HG02973 (cell line): ENCODE data around the gene TCP11L1.
"Not testable (repeated sequence)": the region's sequence is repeated elsewhere in the genome, so short reads cannot be mapped to it uniquely, and the experiment has no call there.

Experiments
- ATAC-seq: cut with Tn5 transposase; IDR thresholded peaks from one replicate; pipeline ENCODE4 v1.9.1; 2021; ENCODE audit warnings: moderate library complexity; ENCODE audit not compliant: unreplicated experiment

The TCP11L1 gene

DNA sequence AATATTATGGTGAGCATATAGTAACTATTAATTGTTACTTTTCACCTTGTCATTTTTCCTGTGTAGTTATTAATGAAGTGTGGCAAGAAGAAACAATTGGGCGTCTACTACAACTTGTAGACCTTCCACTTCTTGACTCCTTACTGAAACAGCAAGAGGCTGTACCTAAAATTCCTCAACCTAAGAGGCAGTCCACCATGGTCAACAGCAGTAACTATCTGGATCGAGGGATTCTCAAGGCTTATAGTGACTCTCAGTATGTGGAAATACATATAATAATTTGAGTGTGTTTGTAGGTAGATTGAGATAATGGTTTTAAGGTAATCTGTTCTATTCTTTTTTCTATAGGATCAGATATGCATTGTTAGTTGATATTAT is 10.8 kb upstream of the TCP11L1 start:
- ATAC-seq, result no peak

DNA sequence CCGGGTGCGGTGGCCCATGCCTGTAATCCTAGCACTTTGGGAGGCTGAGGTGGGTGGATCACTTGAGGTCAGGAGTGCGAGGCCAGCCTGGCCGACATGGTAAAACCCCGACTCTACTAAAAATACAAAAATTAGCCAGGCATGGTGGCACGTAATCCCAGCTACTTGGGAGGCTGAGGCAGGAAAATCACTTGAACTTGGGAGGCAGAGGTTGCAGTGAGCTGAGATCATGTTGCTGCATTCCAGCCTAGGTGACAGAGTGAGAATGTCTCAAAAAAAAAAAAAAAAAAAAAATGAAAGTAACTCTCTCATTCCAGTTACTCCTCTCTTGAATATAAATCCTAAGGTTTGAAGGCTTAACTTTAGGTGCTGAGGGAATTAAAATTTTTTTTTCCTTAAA is 10.2 kb upstream of the TCP11L1 start:
- ATAC-seq, result not testable (repeated sequence)

DNA sequence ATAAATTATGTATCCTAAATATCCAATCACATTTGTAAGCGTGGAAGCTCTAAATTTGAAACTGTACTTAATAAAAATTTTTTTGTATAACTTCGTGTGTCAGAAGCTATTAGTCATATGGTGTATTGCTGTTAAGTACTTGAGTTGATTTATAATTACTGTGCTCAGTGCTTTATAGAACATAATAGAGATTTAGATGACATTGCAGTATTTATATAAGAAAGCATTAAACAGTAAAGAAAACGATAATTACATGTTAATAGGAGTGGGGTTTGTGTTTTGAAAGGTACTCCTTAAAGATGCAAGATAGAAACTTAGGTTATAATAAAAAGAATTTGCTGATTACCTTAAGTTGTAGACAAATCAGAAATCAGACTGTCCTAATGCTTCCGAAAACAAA is 5.9 kb upstream of the TCP11L1 start:
- no peak for ATAC-seq

DNA sequence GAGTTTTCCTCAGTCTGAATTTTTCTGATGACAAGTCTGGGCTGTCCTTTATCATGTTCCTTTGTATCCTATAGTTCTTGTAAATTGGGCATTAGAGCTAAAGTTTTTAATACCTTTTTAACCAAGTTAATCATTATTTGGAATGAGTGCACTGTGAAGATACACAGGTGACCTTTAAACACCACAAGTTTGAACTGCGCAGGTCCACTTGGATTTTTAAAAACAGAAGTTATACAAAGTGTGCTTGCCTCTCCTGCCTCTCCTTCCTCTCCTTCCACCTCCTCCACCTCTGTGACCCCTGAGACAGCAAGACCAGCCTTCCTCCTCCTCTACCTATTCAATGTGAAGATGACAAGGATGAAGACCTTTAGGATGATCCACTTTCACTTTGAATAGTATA is 4.4 kb upstream of the TCP11L1 start:
- no peak for ATAC-seq

DNA sequence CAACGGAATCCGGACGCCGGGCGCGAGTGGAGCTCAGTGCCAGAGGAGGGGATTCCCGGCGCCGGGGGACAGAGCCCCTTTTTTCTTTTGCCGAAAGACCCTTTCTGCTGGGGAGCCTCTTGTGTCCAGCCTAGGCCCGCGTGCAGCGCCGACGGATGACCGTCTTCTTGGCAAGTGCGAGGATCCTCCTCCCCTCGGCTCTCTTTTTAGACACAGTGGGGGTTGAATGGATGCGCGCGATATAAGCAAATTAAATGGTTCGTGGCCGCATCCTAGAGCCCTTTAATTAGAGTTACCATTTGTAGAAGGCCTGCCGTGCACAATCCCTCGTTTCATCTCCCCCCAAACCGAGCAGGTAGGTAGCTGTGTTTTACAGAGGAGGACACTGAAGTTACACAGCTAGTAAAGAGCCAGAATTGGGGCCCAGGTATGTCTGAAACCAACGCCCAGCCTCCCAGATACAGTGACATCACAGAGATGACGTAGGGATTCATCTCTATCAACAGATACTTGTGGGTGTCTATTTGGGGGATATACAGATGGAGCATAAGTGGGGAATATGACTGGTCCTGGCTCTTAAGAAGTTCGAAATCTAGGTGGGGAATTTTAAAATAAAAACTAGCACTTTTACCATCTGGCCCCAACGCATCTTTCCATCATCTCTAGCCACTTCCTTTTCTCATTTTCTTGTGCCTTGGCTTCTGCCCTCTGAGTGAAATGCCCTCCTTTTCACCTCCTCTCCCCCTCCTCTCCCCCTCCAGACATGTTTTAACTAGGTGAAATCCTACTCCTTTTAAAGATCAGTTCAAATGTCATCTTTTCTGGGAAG is 875 bp downstream of the TCP11L1 start:
- ATAC-seq, result peak; percentile 25

DNA sequence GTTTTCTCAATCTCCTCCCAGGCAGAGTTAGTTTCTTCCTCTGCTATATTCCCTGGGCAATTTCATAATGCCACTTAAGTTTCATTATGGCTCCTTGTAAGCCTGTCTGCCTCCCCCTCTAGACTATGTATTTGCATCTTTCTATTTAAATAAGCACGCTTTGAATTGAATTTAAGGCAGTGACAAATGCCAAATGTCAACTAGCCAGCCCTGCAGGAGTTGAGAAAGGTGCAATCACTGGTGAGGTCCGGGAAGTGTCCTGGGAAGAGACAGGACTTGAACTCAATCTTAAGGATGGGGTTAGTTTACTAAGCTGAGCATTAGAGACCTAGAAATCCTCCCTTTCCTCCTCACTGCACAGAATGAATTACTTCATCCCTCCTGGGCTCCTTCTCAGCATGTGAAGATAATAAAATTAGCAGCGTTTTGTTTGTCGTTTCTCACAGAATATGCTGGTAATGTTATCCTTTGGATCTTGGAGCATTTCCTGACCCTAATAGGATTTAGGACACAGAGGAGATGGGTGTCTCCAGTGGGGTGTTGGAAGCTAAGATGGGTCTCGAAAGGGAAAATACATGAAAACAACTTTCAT is 1.6 kb downstream of the TCP11L1 start:
- ATAC-seq, result no peak

GRCh38 chr11:33043221-33043830 is 4.0 kb downstream of the TCP11L1 start:
- ATAC-seq, result no peak

- no peak for ATAC-seq
These were observed 4.9 kb downstream of the TCP11L1 start for GRCh38 chr11:33044285-33044756.

GRCh38 chr11:33045551-33046255 is 6.3 kb downstream of the TCP11L1 start:
- ATAC-seq, result no peak

- ATAC-seq, result not testable (repeated sequence)
These were observed 9.3 kb downstream of the TCP11L1 start for GRCh38 chr11:33048701-33049100.

DNA sequence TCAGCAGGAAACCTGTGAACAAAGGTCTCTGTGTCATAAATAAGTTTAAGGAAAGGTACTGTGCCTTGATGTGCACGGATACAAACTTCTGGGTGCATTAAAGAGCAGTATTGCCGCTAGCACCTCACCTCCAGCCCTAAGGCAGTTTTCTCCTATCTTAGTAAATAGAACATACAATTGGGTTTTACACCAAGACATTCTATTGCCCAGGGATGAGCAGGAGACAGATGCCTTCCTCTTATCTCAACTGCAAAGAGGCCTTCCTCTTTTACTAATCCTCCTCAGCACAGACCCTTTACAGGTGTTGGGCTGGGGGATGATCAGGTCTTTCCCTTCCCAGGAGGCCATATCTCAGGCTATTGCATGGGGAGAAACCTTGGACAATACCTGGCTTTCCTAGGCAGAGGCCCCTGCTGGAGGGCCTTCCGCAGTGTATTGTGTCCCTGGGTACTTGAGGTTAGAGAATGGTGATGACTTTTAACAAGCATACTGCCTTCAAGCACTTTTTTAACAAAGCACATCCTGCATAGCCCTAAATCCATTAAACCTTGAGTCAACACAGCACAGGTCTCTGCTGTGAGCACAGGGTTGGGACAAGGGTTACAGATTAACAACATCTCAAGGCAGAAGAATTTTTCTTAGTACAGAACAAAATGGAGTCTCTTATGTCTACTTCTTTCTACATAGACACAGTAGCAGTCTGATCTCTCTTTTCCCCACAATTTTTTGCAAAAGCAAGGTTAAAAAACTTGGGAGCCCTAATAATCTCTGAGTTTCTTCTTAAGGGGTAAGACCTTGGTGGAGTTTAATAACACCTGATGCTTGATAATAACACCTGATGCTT is 10.4 kb downstream of the TCP11L1 start:
- ATAC-seq, result not testable (repeated sequence)

- no peak for ATAC-seq
These were observed 12.9 kb downstream of the TCP11L1 start for GRCh38 chr11:33052231-33052630.

DNA sequence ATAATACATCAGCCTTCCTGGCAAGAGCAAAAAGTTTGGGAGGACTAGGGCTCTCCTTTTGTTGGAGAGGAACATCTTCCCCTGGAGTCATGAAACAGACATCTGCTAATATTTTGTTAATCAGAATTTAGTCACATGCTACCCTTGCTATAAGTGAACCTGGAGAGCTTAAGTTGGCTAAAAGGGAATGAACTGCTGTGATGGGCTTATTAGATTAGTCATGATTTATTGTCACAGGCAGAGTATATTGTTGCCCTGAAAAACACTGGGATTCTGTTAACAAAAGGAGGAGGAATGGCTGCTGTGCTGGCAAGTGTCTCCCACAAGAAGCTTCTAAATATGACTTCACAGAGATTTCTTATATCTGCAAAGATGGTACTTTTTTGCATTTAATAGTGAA is 16.0 kb downstream of the TCP11L1 start:
- no peak for ATAC-seq

GRCh38 chr11:33057284-33057683 is 17.9 kb downstream of the TCP11L1 start:
- no peak for ATAC-seq

- ATAC-seq, result no peak
These were observed 20.1 kb downstream of the TCP11L1 start for GRCh38 chr11:33059331-33060007.

DNA sequence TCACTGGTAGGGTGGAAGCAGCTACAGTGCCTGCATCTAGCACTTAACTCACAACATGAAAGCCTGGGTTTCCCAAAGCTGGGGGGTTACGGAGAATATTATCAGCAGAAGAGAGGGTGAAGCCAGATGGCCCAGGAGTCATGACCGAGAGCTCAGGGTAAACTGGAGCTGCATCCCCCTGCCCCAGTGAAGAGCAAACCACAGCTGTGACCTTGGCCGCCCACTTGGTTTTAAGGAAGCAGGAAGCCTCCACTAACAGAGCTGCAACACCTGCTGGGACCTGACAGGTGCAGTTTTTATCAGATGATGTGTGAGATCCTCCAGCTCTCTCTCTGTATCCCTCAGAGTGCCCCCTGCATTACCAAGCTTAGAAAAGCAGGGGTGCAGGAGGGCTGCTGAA is 20.9 kb downstream of the TCP11L1 start:
- no peak for ATAC-seq

DNA sequence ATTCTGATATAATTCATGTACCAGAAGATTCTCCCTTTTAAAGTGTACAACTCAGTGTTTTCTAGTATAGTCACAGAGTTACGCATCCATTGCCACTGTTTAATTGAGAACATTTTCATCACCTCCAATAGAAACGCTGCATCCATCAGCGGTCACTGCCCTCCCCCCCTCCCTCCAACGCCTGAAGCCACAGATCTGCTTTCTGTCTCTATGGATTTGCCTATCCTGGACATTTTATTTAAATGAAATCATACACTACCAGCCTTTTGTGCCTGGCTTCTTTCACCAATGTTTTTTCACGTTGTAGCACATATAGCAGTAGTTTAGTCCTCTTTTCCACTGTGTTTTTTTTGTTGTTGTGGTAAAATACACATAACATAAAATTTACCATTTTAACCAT is 22.8 kb downstream of the TCP11L1 start:
- no peak for ATAC-seq

DNA sequence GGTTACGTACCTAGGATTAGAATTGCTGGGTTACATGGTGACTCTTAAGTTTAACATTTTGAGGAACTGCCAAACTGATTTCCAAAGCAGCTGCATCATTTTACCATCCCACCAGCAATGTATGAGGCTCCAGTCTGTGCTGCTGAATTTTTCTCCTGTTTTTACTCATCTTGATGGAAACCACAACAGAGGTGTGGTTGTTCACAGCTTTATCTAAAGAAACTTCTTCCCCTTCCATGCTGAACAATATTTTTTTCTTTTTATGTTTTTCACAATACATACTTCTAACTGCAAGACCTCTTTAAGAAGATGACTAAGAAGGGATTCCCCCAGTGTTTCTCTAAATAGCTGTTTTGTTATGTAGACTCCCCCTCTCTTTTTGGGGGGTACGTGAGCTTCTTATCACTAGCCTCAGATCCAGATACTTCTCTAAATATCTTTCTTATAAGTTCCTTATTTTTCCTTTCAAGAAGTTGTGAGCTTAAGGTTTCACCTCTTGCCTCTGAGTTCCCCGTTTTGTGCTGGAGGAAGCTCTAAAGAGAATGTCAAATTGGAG is 24.0 kb downstream of the TCP11L1 start:
- ATAC-seq, result no peak

DNA sequence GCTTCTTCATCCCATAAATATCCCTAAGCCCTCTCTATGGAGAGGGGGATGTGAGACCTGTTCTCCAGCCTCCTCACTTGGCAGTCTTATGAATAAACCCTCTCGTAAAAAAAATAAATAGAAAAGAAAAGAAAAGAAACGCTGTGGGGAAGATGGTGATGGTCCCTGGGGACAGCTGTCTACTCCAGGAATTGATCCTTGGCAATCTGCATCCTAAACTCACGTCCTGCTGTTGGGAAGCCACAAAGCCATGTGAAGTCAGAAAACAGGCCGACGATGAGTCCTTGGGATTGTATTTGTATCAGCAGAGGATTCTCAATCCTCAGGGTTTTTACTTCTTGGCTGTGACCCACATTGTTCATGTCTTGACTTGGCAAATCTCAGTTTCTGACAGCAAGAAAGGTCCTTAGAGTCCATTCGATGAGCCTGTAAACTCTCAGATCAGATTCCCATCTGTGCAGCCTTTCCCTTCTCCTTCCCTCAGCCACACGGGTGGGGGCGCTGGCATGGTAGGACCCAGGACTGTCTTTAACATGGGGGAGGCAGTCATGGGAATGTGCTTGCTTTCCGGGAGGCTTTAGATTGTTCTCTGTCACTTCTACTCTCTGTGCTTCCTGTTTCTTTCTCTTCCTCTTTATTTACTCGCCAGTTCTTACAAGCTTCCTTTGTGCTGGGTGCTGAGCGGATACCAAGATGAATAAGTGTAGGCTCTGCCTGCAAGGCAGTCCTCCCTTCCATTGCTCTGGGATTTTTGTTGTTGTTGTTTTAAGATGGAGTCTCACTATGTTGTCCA is 24.9 kb downstream of the TCP11L1 start:
- no peak for ATAC-seq
